ENCODE data around the gene CD40. TPM values are rescaled to one million over a fixed set of nuclear protein-coding genes. Genes with fewer than 3 reads are reported as not detected.
A peak's percentile ranks its signal among the peaks of the same experiment; 100 is the strongest.

CD40 gene
- total RNA-seq, 1 experiment from 2014 or later, result 13.6 TPM

DNA sequence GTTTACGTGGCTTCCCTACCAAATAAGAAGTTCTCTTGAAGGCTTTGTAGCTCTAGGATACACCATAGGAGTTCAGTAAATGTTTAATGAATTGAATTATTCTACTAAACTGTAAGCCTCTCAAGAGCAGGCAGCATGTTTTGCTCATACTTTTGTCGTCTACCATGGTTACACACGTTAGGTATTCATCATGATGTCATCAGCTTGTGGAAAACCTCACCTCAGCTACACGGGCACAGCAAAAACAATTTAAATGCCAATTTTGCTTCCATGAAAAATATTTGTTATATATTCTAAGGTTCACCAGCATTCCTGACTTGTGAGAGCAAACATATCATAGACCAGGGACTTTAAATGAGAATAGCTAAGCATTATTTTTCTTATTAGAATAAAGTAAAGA, 45.1 kb upstream of the CD40 start:
- TF ChIP-seq EZH2 (IDR thresholded peaks at IDR 0.05; ENCODE audit: low read depth), result no peak
- TF ChIP-seq, protein P1, sequence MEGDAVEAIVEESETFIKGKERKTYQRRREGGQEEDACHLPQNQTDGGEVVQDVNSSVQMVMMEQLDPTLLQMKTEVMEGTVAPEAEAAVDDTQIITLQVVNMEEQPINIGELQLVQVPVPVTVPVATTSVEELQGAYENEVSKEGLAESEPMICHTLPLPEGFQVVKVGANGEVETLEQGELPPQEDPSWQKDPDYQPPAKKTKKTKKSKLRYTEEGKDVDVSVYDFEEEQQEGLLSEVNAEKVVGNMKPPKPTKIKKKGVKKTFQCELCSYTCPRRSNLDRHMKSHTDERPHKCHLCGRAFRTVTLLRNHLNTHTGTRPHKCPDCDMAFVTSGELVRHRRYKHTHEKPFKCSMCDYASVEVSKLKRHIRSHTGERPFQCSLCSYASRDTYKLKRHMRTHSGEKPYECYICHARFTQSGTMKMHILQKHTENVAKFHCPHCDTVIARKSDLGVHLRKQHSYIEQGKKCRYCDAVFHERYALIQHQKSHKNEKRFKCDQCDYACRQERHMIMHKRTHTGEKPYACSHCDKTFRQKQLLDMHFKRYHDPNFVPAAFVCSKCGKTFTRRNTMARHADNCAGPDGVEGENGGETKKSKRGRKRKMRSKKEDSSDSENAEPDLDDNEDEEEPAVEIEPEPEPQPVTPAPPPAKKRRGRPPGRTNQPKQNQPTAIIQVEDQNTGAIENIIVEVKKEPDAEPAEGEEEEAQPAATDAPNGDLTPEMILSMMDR (conservative IDR thresholded peaks at IDR 0.05), result no peak
- ChIA-PET CTCF (no interaction called here), POLR2A (ENCODE audit: unreplicated experiment) (no interaction called here)
- Histone ChIP-seq H3K4me2 (no peak overlapping the region), H3F3A (ENCODE audit: insufficient read depth, low read depth) (no peaks in the 10 kb centered on the region), H3K36me3 (ENCODE audit: low read depth) (peaks cover 13% of the 10 kb centered on the region), H3K9me2 (ENCODE audit: insufficient read depth) (no peaks in the 10 kb centered on the region), H3K4me3 (no peak overlapping the region), H4K20me1 (ENCODE audit: insufficient read depth) (peaks cover 30% of the 10 kb centered on the region), H3K79me2 (ENCODE audit: low read depth) (no peaks in the 10 kb centered on the region), H2AFZ (no peak overlapping the region), H3K9me3 (ENCODE audit: insufficient read depth, low read depth) (no peaks in the 10 kb centered on the region), H3K27ac (no peak overlapping the region), H3K4me1 (replicated peaks; ENCODE audit: insufficient read depth) (no peaks in the 10 kb centered on the region), H3K27me3 (ENCODE audit: insufficient read depth, low read depth) (no peaks in the 10 kb centered on the region)
- peak in 1 of 2 experiments; percentile 31 for DNase-seq
- no TSS peak for BruUV-seq (replicated peaks)
- intact Hi-C loops (cut with micrococcal nuclease; ENCODE audit: unreplicated experiment), result no loop called here

DNA sequence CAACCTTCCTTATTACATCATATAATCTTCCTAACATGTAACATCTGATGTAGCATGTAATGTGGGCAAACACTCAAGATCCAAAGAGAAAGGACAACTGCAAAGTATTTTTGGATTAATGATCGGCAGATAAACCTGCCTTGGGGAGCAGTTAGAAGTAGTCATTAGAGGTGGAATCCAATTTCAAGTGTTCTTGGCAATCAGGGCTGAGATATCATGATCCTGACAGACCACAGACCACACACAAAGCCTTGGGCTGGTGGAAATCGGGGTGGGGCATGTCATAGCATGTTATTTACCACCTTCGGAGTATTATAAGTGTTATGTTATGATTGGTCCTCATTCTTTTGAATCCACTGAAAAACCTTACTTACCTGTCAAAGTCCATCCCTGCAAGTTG, 44.7 kb upstream of the CD40 start:
- H3K9me3 ChIP-seq (ENCODE audit: insufficient read depth, low read depth), result no peaks in the 10 kb centered on the region
- peak in 1 of 2 experiments; percentile 23 for DNase-seq
- H3K79me2 ChIP-seq (ENCODE audit: low read depth), result no peaks in the 10 kb centered on the region
- H3K4me3 ChIP-seq, result no peak overlapping the region
- no TSS peak for BruUV-seq (replicated peaks)
- intact Hi-C loops (cut with micrococcal nuclease; ENCODE audit: unreplicated experiment), result no loop called here
- POLR2A ChIA-PET (ENCODE audit: unreplicated experiment), result no interaction called here
- no peak overlapping the region for H2AFZ ChIP-seq
- peaks cover 30% of the 10 kb centered on the region for H4K20me1 ChIP-seq (ENCODE audit: insufficient read depth)
- TF ChIP-seq, protein P1 (conservative IDR thresholded peaks at IDR 0.05), result no peak
- no peak for TF ChIP-seq EZH2 (IDR thresholded peaks at IDR 0.05; ENCODE audit: low read depth)
- H3K27ac ChIP-seq, result no peak overlapping the region
- peaks cover 13% of the 10 kb centered on the region; the same call in 1 of the 2 replicates for H3K36me3 ChIP-seq (ENCODE audit: low read depth)
- H3F3A ChIP-seq (ENCODE audit: insufficient read depth, low read depth), result no peaks in the 10 kb centered on the region
- no peaks in the 10 kb centered on the region for H3K9me2 ChIP-seq (ENCODE audit: insufficient read depth)
- CTCF ChIA-PET, result no interaction called here
- no peak overlapping the region for H3K4me2 ChIP-seq
- no peaks in the 10 kb centered on the region for H3K4me1 ChIP-seq (replicated peaks; ENCODE audit: insufficient read depth)
- no peaks in the 10 kb centered on the region for H3K27me3 ChIP-seq (ENCODE audit: insufficient read depth, low read depth)

DNA sequence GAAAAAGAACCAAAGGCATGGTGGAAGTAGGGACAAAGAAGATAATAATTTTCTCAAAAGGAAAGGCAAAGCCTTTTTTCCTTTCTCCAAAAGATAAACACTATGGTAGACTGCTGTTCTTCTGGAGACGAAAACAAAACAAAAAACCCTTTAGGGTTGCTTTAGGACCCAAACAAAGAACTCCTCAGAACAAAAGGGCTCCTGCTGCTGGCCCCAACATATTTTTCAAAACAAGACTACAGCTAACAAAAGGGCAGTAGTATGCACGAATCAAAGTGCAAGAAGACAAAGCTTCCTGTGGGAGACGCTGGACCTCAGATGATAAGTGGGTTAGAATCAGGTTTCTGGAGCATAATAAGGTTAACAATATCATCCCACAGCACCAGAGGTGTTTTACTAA, 44.1 kb upstream of the CD40 start:
- Histone ChIP-seq H3K4me1 (replicated peaks; ENCODE audit: insufficient read depth) (no peaks in the 10 kb centered on the region), H3K4me3 (no peak overlapping the region), H3K79me2 (ENCODE audit: low read depth) (0 out of 2 replicates have a peak, but pooled peaks cover under 1% of the 10 kb centered on the region), H2AFZ (no peak overlapping the region), H3K4me2 (no peak overlapping the region), H3K27ac (no peak overlapping the region), H3K9me3 (ENCODE audit: insufficient read depth, low read depth) (no peaks in the 10 kb centered on the region), H3F3A (ENCODE audit: insufficient read depth, low read depth) (no peaks in the 10 kb centered on the region), H3K27me3 (ENCODE audit: insufficient read depth, low read depth) (no peaks in the 10 kb centered on the region), H3K36me3 (ENCODE audit: low read depth) (peaks cover 15% of the 10 kb centered on the region; the same call in 1 of the 2 replicates), H3K9me2 (ENCODE audit: insufficient read depth) (no peaks in the 10 kb centered on the region), H4K20me1 (ENCODE audit: insufficient read depth) (peaks cover 35% of the 10 kb centered on the region)
- POLR2A ChIA-PET (ENCODE audit: unreplicated experiment), result no interaction called here
- CTCF ChIA-PET, result no interaction called here
- intact Hi-C loops (cut with micrococcal nuclease; ENCODE audit: unreplicated experiment), result no loop called here
- TF ChIP-seq EZH2 (IDR thresholded peaks at IDR 0.05; ENCODE audit: low read depth), result no peak
- TF ChIP-seq, protein P1 (conservative IDR thresholded peaks at IDR 0.05), result no peak
- BruUV-seq (replicated peaks), result no TSS peak
- no peak for DNase-seq

Data from PC-9 (cell line).